ENCODE measurements around the gene DNM3.

DNM3 gene

GRCh38 chr1:171807556-171807955 is 33.7 kb upstream of the DNM3 start:
- CTCF ChIA-PET: interaction anchor here (0.6 kb wide), 1 partner anchor 175 kb away, joined by 3 read pairs; no protein-coding TSS in a partner anchor
- Histone ChIP-seq H3K4me3 (ENCODE audit: low read depth, low read length) (no peak overlapping the region), H3K4me1 (ENCODE audit: control insufficient read depth, insufficient read depth, low read length) (no peaks in the 10 kb centered on the region), H3K36me3 (ENCODE audit: control insufficient read depth in 2 of 2, insufficient read depth in 1 of 2, low read length in 2 of 2) (no peaks in the 10 kb centered on the region), H3K9me3 (ENCODE audit: control insufficient read depth, insufficient read depth, low read depth, low read length) (no peaks in the 10 kb centered on the region), H3K27ac (ENCODE audit: extremely low read depth, low read depth, low read length) (no peak overlapping the region)
- TF ChIP-seq ZNF169 (tag by site-specific recombination; IDR thresholded peaks at IDR 0.05) (no peak), BCL6B (tag by site-specific recombination; IDR thresholded peaks at IDR 0.05) (no peak), INSM2 (tag by site-specific recombination; IDR thresholded peaks at IDR 0.05) (no peak), ZNF501 (tag by site-specific recombination; IDR thresholded peaks at IDR 0.05) (no peak), ZNF416 (tag by site-specific recombination; IDR thresholded peaks at IDR 0.05) (no peak), ZNF433 (tag by site-specific recombination; IDR thresholded peaks at IDR 0.05; ENCODE audit: low read depth) (no peak)
- POLR2A ChIA-PET: no interaction called here

GRCh38 chr1:171809834-171810233 is 31.5 kb upstream of the DNM3 start:
- no peaks in the 10 kb centered on the region for H3K36me3 ChIP-seq (ENCODE audit: control insufficient read depth in 2 of 2, insufficient read depth in 1 of 2, low read length in 2 of 2)
- ChIA-PET CTCF (interaction anchor here (0.8 to 4.3 kb wide), 4 partner anchors 9 to 620 kb away, joined by 3 to 35 read pairs (median 12); no protein-coding TSS in a partner anchor), POLR2A (interaction anchor here (0.8 kb wide), 1 partner anchor 28 kb away, joined by 3 read pairs; the partner anchor contains the start of gene METTL13)
- no peaks in the 10 kb centered on the region for H3K4me1 ChIP-seq (ENCODE audit: control insufficient read depth, insufficient read depth, low read length)
- TF ChIP-seq GLIS1 (tag by site-specific recombination; IDR thresholded peaks at IDR 0.05) (no peak), ZNF768 (tag by site-specific recombination; IDR thresholded peaks at IDR 0.05) (no peak), HOXA7 (CRISPR knock-in tag; IDR thresholded peaks at IDR 0.05; ENCODE audit: borderline replicate concordance) (no peak), ZNF202 (tag by site-specific recombination; IDR thresholded peaks at IDR 0.05; ENCODE audit: borderline replicate concordance) (no peak), ZBTB48 (tag by site-specific recombination; IDR thresholded peaks at IDR 0.05) (no peak), ZNF621 (tag by site-specific recombination; IDR thresholded peaks at IDR 0.05) (no peak), SP7 (tag by site-specific recombination; IDR thresholded peaks at IDR 0.05) (no peak), BCL6B (tag by site-specific recombination; IDR thresholded peaks at IDR 0.05) (no peak), ZNF571 (tag by site-specific recombination; IDR thresholded peaks at IDR 0.05) (no peak), SP3 (tag by site-specific recombination; IDR thresholded peaks at IDR 0.05) (no peak), BCL11B (tag by site-specific recombination; IDR thresholded peaks at IDR 0.05; ENCODE audit: low read depth) (no peak), ZBTB20 (tag by site-specific recombination; IDR thresholded peaks at IDR 0.05) (no peak), ZNF610 (tag by site-specific recombination; IDR thresholded peaks at IDR 0.05; ENCODE audit: borderline replicate concordance) (no peak), ZNF292 (tag by site-specific recombination; IDR thresholded peaks at IDR 0.05; ENCODE audit: borderline replicate concordance, low read depth) (no peak), ZNF404 (tag by site-specific recombination; IDR thresholded peaks at IDR 0.05) (no peak), SCRT2 (tag by site-specific recombination; IDR thresholded peaks at IDR 0.05) (no peak), ZBTB10 (tag by site-specific recombination; IDR thresholded peaks at IDR 0.05) (no peak)
- no peak overlapping the region for H3K4me3 ChIP-seq (ENCODE audit: low read depth, low read length)
- H3K9me3 ChIP-seq (ENCODE audit: control insufficient read depth, insufficient read depth, low read depth, low read length): no peaks in the 10 kb centered on the region
- no peak overlapping the region for H3K27ac ChIP-seq (ENCODE audit: extremely low read depth, low read depth, low read length)
